K562 (cell line): ENCODE measurements around the gene EPB41L4A. TPM values are rescaled to one million over a fixed set of nuclear protein-coding genes. Genes with fewer than 3 reads are reported as not detected.

Experiments used
- CBFA2T3 ChIP-seq: fragments of 450-650 bp; IDR thresholded peaks from 2 replicates; pipeline ENCODE4 v1.6.1; 2017
- CBX1 ChIP-seq: sonication (generic); IDR thresholded peaks from 2 replicates; pipeline ENCODE4 v1.6.1; 2016; ENCODE audit warnings: antibody characterized with exemption, low read depth, mild to moderate bottlenecking
- PHF8 ChIP-seq: fragments of 200-600 bp; sonication (generic); IDR thresholded peaks from 2 replicates; pipeline ENCODE4 v1.6.1; 2012; ENCODE audit warnings: mixed run types, mild to moderate bottlenecking, inconsistent platforms, low read length, moderate library complexity, borderline replicate concordance
- POLR3G ChIP-seq: IDR thresholded peaks from 2 replicates; pipeline ENCODE4 v1.6.1; 2011; ENCODE audit not compliant: insufficient read length, insufficient replicate concordance; ENCODE audit errors: extremely low read depth
- PREB ChIP-seq: sonication (generic); formaldehyde crosslinking; IDR thresholded peaks from 2 replicates; pipeline ENCODE4 v1.8.1; 2023; ENCODE audit warnings: mild to moderate bottlenecking, missing genetic modification reagents
- SMAD2 ChIP-seq: fragments of 150-350 bp; IDR thresholded peaks from 2 replicates; pipeline ENCODE4 v1.6.1; 2014; ENCODE audit warnings: low read depth, mild to moderate bottlenecking, low read length
- ZFP1 ChIP-seq: fragments of 450-650 bp; formaldehyde crosslinking; IDR thresholded peaks from 2 replicates; pipeline ENCODE4 v1.4.0; 2020; ENCODE audit warnings: mild to moderate bottlenecking, mixed read lengths
- ZNF316 ChIP-seq: fragments of 450-650 bp; IDR thresholded peaks from 2 replicates; pipeline ENCODE4 v1.6.1; 2016
- ZNF41 ChIP-seq: fragments of 250-450 bp; sonication (Bioruptor Pico); conservative IDR thresholded peaks from 2 replicates; pipeline ENCODE4 v1.4.0; 2020; ENCODE audit warnings: mild to moderate bottlenecking
- polyA plus RNA-seq, 8 experiments: library from polyadenylated mRNA; depleted of rRNA in 4 of 8; stranded (reverse) in 5 of 8; unstranded in 3 of 8; fragments of >200 nt; fragmentation: Nextera tagmentation in 2 of 8; fragmentation: Illumina TruSeq in 1 of 8; extraction: Ambion mirVana in 2 of 8; extraction: Trizol in 1 of 8; gene quantifications; 2 replicates each; pipeline versions ENCODE4 v1.2.1 to v1.2.3, GENCODE V29; 2011 to 2014; ENCODE audit warnings: inconsistent platforms in 1 of 8, missing spikeins in 1 of 8
- total RNA-seq, 7 experiments: library from RNA; depleted of rRNA in 6 of 7; stranded (reverse); fragments of >200 nt in 6 of 7; fragmentation: Illumina TruSeq in 2 of 7; extraction: Trizol in 2 of 7; gene quantifications; 2 replicates each; pipeline versions ENCODE4 v1.2.1 to v1.2.3, GENCODE V29; 2011 to 2021; ENCODE audit warnings: low replicate concordance in 1 of 7
- TF ChIP-seq, protein P1 (sequence below): fragments of 450-650 bp; IDR thresholded peaks from 2 replicates; pipeline ENCODE4 v1.6.1; 2016; ENCODE audit warnings: mild to moderate bottlenecking
- TF ChIP-seq, protein P2 (sequence below): sonication (generic); formaldehyde crosslinking; IDR thresholded peaks from 2 replicates; pipeline ENCODE4 v1.8.1; 2022; ENCODE audit warnings: missing genetic modification reagents

The EPB41L4A gene
- total and polyA plus RNA-seq, 9 of the 15 experiments (the other 6 are each of a cell fraction or from before 2014, with no cell fraction given), result 0.04 to 0.35 (median 0.12) TPM; not detected in 3

GRCh38 chr5:112371067-112371466 is 48.0 kb downstream of the EPB41L4A start (continued):
- TF ChIP-seq PHF8 (no peak), PREB (CRISPR knock-in tag) (no peak), SMAD2 (no peak), POLR3G (no peak), ZNF41 (CRISPR knock-in tag) (no peak), CBX1 (no peak), ZNF316 (no peak), ZFP1 (CRISPR knock-in tag) (no peak), CBFA2T3 (peak; percentile 55; the same call in 1 of the 2 replicates)
- TF ChIP-seq, protein P1, sequence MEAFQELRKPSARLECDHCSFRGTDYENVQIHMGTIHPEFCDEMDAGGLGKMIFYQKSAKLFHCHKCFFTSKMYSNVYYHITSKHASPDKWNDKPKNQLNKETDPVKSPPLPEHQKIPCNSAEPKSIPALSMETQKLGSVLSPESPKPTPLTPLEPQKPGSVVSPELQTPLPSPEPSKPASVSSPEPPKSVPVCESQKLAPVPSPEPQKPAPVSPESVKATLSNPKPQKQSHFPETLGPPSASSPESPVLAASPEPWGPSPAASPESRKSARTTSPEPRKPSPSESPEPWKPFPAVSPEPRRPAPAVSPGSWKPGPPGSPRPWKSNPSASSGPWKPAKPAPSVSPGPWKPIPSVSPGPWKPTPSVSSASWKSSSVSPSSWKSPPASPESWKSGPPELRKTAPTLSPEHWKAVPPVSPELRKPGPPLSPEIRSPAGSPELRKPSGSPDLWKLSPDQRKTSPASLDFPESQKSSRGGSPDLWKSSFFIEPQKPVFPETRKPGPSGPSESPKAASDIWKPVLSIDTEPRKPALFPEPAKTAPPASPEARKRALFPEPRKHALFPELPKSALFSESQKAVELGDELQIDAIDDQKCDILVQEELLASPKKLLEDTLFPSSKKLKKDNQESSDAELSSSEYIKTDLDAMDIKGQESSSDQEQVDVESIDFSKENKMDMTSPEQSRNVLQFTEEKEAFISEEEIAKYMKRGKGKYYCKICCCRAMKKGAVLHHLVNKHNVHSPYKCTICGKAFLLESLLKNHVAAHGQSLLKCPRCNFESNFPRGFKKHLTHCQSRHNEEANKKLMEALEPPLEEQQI, result no peak
- TF ChIP-seq, protein P2, sequence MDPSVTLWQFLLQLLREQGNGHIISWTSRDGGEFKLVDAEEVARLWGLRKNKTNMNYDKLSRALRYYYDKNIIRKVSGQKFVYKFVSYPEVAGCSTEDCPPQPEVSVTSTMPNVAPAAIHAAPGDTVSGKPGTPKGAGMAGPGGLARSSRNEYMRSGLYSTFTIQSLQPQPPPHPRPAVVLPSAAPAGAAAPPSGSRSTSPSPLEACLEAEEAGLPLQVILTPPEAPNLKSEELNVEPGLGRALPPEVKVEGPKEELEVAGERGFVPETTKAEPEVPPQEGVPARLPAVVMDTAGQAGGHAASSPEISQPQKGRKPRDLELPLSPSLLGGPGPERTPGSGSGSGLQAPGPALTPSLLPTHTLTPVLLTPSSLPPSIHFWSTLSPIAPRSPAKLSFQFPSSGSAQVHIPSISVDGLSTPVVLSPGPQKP (CRISPR knock-in tag), result no peak
- TF ChIP-seq, all 486 proteins: peak for 13
